SK-N-SH treated with all-trans-retinoic acid at 6 μM for 48 hours (cell line): Measurements from ENCODE around the gene PTPRN2.

Experiments used
- ATAC-seq: fragments of 200-7000 bp; cut with Tn5 transposase; 3 replicates; pipeline ENCODE4 v1.9.1; 2020; ENCODE audit warnings: mild to moderate bottlenecking, moderate library complexity
- ARNTL ChIP-seq: fragments of 450-650 bp; formaldehyde crosslinking; IDR thresholded peaks from 2 replicates; pipeline ENCODE4 v1.5.0; 2020; ENCODE audit warnings: low read depth, mild to moderate bottlenecking, moderate library complexity, borderline replicate concordance
- BACH2 ChIP-seq: fragments of 250-450 bp; sonication (Bioruptor Pico); IDR thresholded peaks from 2 replicates; pipeline ENCODE4 v1.9.0; 2021; ENCODE audit warnings: mild to moderate bottlenecking, borderline replicate concordance
- ESRRG ChIP-seq: fragments of 250-450 bp; sonication (Bioruptor Pico); IDR thresholded peaks from 2 replicates; pipeline ENCODE4 v1.6.1; 2021; ENCODE audit warnings: mild to moderate bottlenecking
- GLIS3 ChIP-seq: fragments of 250-450 bp; sonication (Bioruptor Pico); IDR thresholded peaks from 2 replicates; pipeline ENCODE4 v1.5.0; 2020; ENCODE audit warnings: mild to moderate bottlenecking, moderate library complexity
- ISL1 ChIP-seq: fragments of 250-450 bp; sonication (Bioruptor Pico); IDR thresholded peaks from 2 replicates; pipeline ENCODE4 v2.1.2; 2022; ENCODE audit warnings: mild to moderate bottlenecking, moderate library complexity
- OSR1 ChIP-seq: fragments of 250-450 bp; sonication (Bioruptor Pico); IDR thresholded peaks from 2 replicates; pipeline ENCODE4 v1.8.0; 2022; ENCODE audit warnings: moderate library complexity, mild to moderate bottlenecking, inconsistent platforms
- SNAI2 ChIP-seq: fragments of 250-450 bp; sonication (Bioruptor Pico); IDR thresholded peaks from 2 replicates; pipeline ENCODE4 v1.5.0; 2020; ENCODE audit warnings: mild to moderate bottlenecking, moderate library complexity
- TCF4 ChIP-seq: fragments of 250-450 bp; sonication (Bioruptor Pico); IDR thresholded peaks from 2 replicates; pipeline ENCODE4 v1.8.0; 2021; ENCODE audit warnings: mild to moderate bottlenecking, moderate library complexity, borderline replicate concordance
- TOX ChIP-seq: fragments of 250-450 bp; sonication (Bioruptor Pico); IDR thresholded peaks from 2 replicates; pipeline ENCODE4 v1.8.0; 2021; ENCODE audit warnings: mild to moderate bottlenecking, moderate library complexity, borderline replicate concordance
- ZFP3 ChIP-seq: fragments of 250-450 bp; sonication (Bioruptor Pico); IDR thresholded peaks from 2 replicates; pipeline ENCODE4 v1.5.0; 2020; ENCODE audit warnings: mild to moderate bottlenecking, moderate library complexity
- ZFP30 ChIP-seq: fragments of 450-650 bp; formaldehyde crosslinking; IDR thresholded peaks from 2 replicates; pipeline ENCODE4 v1.5.0; 2022; ENCODE audit warnings: mild to moderate bottlenecking, moderate library complexity
- ZNF70 ChIP-seq: fragments of 450-650 bp; formaldehyde crosslinking; IDR thresholded peaks from 2 replicates; pipeline ENCODE4 v1.5.0; 2020; ENCODE audit warnings: mild to moderate bottlenecking, moderate library complexity
- ZNF8 ChIP-seq: fragments of 450-650 bp; formaldehyde crosslinking; IDR thresholded peaks from 2 replicates; pipeline ENCODE4 v1.5.0; 2020; ENCODE audit warnings: mild to moderate bottlenecking, moderate library complexity
- TF ChIP-seq, protein P1 (sequence below): fragments of 250-450 bp; sonication (Bioruptor Pico); IDR thresholded peaks from 2 replicates; pipeline ENCODE4 v1.8.0; 2021; ENCODE audit warnings: low read depth, mild to moderate bottlenecking, moderate library complexity, borderline replicate concordance
- TF ChIP-seq, protein P2 (sequence below): fragments of 250-450 bp; sonication (Bioruptor Pico); IDR thresholded peaks from 2 replicates; pipeline ENCODE4 v1.8.0; 2020; ENCODE audit warnings: mild to moderate bottlenecking, moderate library complexity, borderline replicate concordance
- TF ChIP-seq, protein P3 (sequence below): fragments of 250-450 bp; sonication (Bioruptor Pico); IDR thresholded peaks from 2 replicates; pipeline ENCODE4 v1.5.1; 2021; ENCODE audit warnings: mild to moderate bottlenecking, moderate library complexity
- TF ChIP-seq, protein P4 (sequence below): fragments of 250-450 bp; sonication (Bioruptor Pico); IDR thresholded peaks from 2 replicates; pipeline ENCODE4 v1.5.1; 2020; ENCODE audit warnings: low read depth, mild to moderate bottlenecking, moderate library complexity
- TF ChIP-seq, protein P5 (sequence below): fragments of 250-450 bp; sonication (Bioruptor Pico); IDR thresholded peaks from 2 replicates; pipeline ENCODE4 v1.5.0; 2020; ENCODE audit warnings: mild to moderate bottlenecking, moderate library complexity

PTPRN2 gene

DNA sequence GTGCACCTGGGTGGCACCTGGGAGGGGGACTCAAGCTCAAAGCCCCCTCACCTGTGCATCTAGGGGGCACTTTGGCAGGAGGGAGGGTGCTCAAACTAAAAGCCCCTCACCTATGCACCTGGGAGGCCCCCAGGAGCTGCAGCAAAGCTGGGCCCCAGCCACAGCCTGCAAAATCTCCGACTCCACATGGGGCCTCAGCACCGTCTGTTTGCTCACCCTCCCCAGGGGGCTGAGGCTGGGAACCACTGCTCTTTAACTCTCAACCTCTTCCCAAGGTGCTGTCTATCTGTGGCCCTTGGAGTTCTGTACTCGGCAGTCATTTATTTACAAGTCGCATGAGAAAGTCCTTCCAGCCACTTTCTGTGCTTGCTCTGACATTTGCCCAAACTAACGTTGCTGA lies 792.4 kb downstream of the PTPRN2 start (continued):
- TF ChIP-seq GLIS3 = no peak

DNA sequence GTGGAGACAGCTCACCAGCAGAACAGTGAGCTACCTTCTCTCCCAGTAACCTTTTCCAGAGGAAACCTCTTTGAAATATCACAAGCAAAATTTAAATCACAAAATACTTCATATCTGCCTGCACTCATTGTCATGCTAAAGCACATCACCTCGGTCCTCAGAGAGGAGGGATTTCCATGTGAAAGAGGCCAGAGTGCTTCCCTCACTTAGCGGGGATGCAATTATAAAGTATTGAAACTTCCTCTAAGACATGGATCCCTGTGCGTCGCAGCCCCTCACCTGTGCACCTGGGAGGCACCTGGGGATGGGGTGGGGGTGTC lies 792.9 kb downstream of the PTPRN2 start:
- no peak for ATAC-seq
- TF ChIP-seq ZFP30 (no peak), TOX (CRISPR knock-in tag) (no peak), TCF4 (CRISPR knock-in tag) (no peak), GLIS3 (no peak)

DNA sequence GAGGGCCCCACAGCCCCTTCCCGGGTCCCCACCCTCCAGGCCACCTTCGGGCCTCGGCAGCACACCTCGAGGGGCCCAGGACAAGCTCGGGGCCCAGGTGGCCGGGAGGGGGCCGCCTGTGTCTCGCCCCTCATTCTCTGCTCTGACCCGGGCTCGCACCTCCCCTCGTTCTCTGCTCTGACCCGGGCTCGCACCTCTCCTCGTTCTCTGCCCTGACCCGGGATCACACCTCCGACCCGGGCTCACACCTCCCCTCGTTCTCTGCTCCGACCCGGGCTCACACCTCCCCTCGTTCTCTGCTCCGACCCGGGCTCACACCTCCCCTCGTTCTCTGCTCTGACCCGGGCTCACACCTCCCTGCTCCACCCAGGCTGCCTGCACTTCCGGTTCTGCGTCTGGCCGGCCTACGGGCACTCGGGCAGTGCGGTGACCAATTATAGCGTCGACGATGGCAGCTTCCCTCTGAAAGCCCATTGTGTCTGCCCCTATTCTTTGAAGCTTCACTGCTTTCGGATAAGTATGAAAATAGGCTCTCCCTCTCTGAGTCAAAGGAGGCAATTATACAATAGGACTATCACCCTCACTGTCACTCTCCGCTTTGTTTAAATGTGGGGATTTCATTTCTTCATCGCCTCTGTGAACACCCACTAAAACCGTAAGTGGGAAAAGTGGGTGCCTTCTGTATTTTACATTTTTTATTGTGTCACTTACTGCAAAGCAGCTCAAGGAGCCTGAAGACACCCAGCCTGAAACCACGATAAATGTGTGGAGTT lies 793.5 kb downstream of the PTPRN2 start:
- TF ChIP-seq ISL1 (CRISPR knock-in tag) (no peak), ZNF8 (no peak), TCF4 (CRISPR knock-in tag) (no peak), ARNTL (no peak), ZNF70 (CRISPR knock-in tag) (no peak)
- ATAC-seq = no peak

DNA sequence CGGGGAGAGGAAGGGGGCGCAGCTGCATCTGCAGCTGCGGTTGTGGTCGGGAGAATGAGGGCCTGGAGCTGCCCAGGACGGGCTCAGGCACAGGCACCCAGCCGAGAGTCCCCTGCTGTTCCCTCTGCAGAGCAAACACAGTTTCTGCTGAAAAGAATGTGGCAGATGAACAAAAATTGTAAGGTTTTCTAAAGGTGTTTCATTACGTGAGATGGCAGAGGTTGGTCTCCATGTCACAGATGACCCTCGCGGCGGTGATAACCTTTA lies 794.6 kb downstream of the PTPRN2 start:
- TF ChIP-seq SNAI2 (CRISPR knock-in tag) (no peak), TOX (CRISPR knock-in tag) (no peak), ZNF70 (CRISPR knock-in tag) (no peak), ISL1 (CRISPR knock-in tag) (no peak), BACH2 (no peak), ZFP3 (CRISPR knock-in tag) (no peak), ESRRG (CRISPR knock-in tag) (no peak), ZNF8 (no peak), OSR1 (CRISPR knock-in tag) (no peak)
- TF ChIP-seq, protein P1, sequence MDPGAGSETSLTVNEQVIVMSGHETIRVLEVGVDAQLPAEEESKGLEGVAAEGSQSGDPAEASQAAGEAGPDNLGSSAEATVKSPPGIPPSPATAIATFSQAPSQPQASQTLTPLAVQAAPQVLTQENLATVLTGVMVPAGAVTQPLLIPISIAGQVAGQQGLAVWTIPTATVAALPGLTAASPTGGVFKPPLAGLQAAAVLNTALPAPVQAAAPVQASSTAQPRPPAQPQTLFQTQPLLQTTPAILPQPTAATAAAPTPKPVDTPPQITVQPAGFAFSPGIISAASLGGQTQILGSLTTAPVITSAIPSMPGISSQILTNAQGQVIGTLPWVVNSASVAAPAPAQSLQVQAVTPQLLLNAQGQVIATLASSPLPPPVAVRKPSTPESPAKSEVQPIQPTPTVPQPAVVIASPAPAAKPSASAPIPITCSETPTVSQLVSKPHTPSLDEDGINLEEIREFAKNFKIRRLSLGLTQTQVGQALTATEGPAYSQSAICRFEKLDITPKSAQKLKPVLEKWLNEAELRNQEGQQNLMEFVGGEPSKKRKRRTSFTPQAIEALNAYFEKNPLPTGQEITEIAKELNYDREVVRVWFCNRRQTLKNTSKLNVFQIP (CRISPR knock-in tag) = no peak
- TF ChIP-seq, protein P2, sequence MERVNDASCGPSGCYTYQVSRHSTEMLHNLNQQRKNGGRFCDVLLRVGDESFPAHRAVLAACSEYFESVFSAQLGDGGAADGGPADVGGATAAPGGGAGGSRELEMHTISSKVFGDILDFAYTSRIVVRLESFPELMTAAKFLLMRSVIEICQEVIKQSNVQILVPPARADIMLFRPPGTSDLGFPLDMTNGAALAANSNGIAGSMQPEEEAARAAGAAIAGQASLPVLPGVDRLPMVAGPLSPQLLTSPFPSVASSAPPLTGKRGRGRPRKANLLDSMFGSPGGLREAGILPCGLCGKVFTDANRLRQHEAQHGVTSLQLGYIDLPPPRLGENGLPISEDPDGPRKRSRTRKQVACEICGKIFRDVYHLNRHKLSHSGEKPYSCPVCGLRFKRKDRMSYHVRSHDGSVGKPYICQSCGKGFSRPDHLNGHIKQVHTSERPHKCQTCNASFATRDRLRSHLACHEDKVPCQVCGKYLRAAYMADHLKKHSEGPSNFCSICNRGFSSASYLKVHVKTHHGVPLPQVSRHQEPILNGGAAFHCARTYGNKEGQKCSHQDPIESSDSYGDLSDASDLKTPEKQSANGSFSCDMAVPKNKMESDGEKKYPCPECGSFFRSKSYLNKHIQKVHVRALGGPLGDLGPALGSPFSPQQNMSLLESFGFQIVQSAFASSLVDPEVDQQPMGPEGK (CRISPR knock-in tag) = no peak
- TF ChIP-seq, protein P3, sequence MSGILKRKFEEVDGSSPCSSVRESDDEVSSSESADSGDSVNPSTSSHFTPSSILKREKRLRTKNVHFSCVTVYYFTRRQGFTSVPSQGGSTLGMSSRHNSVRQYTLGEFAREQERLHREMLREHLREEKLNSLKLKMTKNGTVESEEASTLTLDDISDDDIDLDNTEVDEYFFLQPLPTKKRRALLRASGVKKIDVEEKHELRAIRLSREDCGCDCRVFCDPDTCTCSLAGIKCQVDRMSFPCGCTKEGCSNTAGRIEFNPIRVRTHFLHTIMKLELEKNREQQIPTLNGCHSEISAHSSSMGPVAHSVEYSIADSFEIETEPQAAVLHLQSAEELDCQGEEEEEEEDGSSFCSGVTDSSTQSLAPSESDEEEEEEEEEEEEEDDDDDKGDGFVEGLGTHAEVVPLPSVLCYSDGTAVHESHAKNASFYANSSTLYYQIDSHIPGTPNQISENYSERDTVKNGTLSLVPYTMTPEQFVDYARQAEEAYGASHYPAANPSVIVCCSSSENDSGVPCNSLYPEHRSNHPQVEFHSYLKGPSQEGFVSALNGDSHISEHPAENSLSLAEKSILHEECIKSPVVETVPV (CRISPR knock-in tag) = no peak
- TF ChIP-seq, protein P4, sequence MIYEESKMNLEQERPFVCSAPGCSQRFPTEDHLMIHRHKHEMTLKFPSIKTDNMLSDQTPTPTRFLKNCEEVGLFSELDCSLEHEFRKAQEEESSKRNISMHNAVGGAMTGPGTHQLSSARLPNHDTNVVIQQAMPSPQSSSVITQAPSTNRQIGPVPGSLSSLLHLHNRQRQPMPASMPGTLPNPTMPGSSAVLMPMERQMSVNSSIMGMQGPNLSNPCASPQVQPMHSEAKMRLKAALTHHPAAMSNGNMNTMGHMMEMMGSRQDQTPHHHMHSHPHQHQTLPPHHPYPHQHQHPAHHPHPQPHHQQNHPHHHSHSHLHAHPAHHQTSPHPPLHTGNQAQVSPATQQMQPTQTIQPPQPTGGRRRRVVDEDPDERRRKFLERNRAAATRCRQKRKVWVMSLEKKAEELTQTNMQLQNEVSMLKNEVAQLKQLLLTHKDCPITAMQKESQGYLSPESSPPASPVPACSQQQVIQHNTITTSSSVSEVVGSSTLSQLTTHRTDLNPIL (CRISPR knock-in tag) = no peak
- TF ChIP-seq, protein P5, sequence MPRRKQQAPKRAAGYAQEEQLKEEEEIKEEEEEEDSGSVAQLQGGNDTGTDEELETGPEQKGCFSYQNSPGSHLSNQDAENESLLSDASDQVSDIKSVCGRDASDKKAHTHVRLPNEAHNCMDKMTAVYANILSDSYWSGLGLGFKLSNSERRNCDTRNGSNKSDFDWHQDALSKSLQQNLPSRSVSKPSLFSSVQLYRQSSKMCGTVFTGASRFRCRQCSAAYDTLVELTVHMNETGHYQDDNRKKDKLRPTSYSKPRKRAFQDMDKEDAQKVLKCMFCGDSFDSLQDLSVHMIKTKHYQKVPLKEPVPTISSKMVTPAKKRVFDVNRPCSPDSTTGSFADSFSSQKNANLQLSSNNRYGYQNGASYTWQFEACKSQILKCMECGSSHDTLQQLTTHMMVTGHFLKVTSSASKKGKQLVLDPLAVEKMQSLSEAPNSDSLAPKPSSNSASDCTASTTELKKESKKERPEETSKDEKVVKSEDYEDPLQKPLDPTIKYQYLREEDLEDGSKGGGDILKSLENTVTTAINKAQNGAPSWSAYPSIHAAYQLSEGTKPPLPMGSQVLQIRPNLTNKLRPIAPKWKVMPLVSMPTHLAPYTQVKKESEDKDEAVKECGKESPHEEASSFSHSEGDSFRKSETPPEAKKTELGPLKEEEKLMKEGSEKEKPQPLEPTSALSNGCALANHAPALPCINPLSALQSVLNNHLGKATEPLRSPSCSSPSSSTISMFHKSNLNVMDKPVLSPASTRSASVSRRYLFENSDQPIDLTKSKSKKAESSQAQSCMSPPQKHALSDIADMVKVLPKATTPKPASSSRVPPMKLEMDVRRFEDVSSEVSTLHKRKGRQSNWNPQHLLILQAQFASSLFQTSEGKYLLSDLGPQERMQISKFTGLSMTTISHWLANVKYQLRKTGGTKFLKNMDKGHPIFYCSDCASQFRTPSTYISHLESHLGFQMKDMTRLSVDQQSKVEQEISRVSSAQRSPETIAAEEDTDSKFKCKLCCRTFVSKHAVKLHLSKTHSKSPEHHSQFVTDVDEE = no peak
- no peak for ATAC-seq
